Keratinocyte (primary cell): ENCODE data around the gene NEURL1. TPM values are rescaled to one million over a fixed set of nuclear protein-coding genes. Genes with fewer than 3 reads are reported as not detected.
"Not testable (repeated sequence)": the region's sequence is repeated elsewhere in the genome, so short reads cannot be mapped to it uniquely, and the experiment has no call there.

Experiments
- DNase-seq: peaks from one replicate; pipeline ENCODE4 v3.0.0-alpha.2; 2011; ENCODE audit warnings: low read depth, missing footprints, low spot score
- FAIRE-seq: peaks from 2 replicates; lab custom pipeline; 2011; peaks lifted over from hg19 to GRCh38; lab: Jason Lieb, UNC
- H2AFZ ChIP-seq: 2 replicates; pipeline ENCODE4 v1.6.0; 2012; ENCODE audit warnings: low read length, control low read depth, inconsistent platforms; ENCODE audit not compliant: control insufficient read depth
- H3K27ac ChIP-seq: 2 replicates; pipeline ENCODE4 v1.5.1; 2011; ENCODE audit warnings: low read length; ENCODE audit not compliant: control insufficient read depth, insufficient read depth
- H3K27me3 ChIP-seq: 3 replicates; pipeline ENCODE4 v1.6.0; 2011; ENCODE audit warnings: low read length; ENCODE audit not compliant: control insufficient read depth, insufficient read depth; ENCODE audit errors: extremely low read depth
- H3K36me3 ChIP-seq, 2 experiments: 2 replicates in 1 of 2; 3 replicates in 1 of 2; pipeline ENCODE4 v1.5.1; 2011; ENCODE audit warnings: low read length in 2 of 2, mild to moderate bottlenecking in 1 of 2; ENCODE audit not compliant: control insufficient read depth in 2 of 2, insufficient read depth in 2 of 2; ENCODE audit errors: extremely low read depth in 1 of 2
- H3K4me1 ChIP-seq: 3 replicates; pipeline ENCODE4 v1.5.1; 2011; ENCODE audit warnings: low read length; ENCODE audit not compliant: control insufficient read depth, insufficient read depth; ENCODE audit errors: extremely low read depth
- H3K4me2 ChIP-seq: 3 replicates; pipeline ENCODE4 v1.6.0; 2011; ENCODE audit warnings: low read depth, low read length; ENCODE audit not compliant: control insufficient read depth, insufficient read depth; ENCODE audit errors: extremely low read depth
- H3K4me3 ChIP-seq, 3 experiments: fragments of 200-600 bp in 1 of 3; sonication (generic) in 1 of 3; 2 replicates in 2 of 3; 3 replicates in 1 of 3; pipeline ENCODE4 v1.5.1; 2011 to 2016; ENCODE audit warnings: low read length in 3 of 3, mild to moderate bottlenecking in 3 of 3, control low read depth in 2 of 3, inconsistent platforms in 1 of 3, low read depth in 1 of 3, mixed read lengths in 1 of 3, mixed run types in 1 of 3, moderate library complexity in 1 of 3; ENCODE audit not compliant: control insufficient read depth in 2 of 3, insufficient read depth in 2 of 3; ENCODE audit errors: extremely low read depth in 1 of 3
- H3K79me2 ChIP-seq: 2 replicates; pipeline ENCODE4 v1.6.0; 2012; ENCODE audit warnings: low read length; ENCODE audit not compliant: control insufficient read depth, insufficient read depth
- H3K9ac ChIP-seq: 3 replicates; pipeline ENCODE4 v1.6.0; 2011; ENCODE audit warnings: low read length; ENCODE audit not compliant: control insufficient read depth, insufficient read depth; ENCODE audit errors: extremely low read depth
- H3K9me1 ChIP-seq: 3 replicates; pipeline ENCODE4 v1.6.0; 2011; ENCODE audit warnings: low read length; ENCODE audit not compliant: control insufficient read depth, insufficient read depth; ENCODE audit errors: extremely low read depth
- H3K9me3 ChIP-seq: 2 replicates; pipeline ENCODE4 v1.5.1; 2012; ENCODE audit warnings: low read depth, low read length; ENCODE audit not compliant: control insufficient read depth
- H4K20me1 ChIP-seq: 3 replicates; pipeline ENCODE4 v1.6.0; 2011; ENCODE audit warnings: low read length; ENCODE audit not compliant: control insufficient read depth, insufficient read depth; ENCODE audit errors: extremely low read depth
- EZH2 ChIP-seq: IDR thresholded peaks from one replicate; pipeline ENCODE4 v1.6.1; 2012; ENCODE audit warnings: inconsistent platforms, mild to moderate bottlenecking, low read length, moderate library complexity
- dilution Hi-C: fragments of 300-500 bp; cut with MboI; formaldehyde crosslinking; loops from one replicate; pipeline ENCODE4 v1.7.0; 2020; ENCODE audit warnings: low sequenced_read_pairs; ENCODE audit not compliant: extremely low pct_ligation_motif_present
- polyA plus RNA-seq, 5 experiments: library from polyadenylated mRNA; depleted of rRNA in 3 of 5; stranded (reverse) in 3 of 5; stranded (forward) in 1 of 5; unstranded in 1 of 5; fragments of >200 nt; gene quantifications; 1 replicate in 1 of 5; 2 replicates in 3 of 5; 3 replicates in 1 of 5; pipeline versions ENCODE4 v1.2.1 to v1.2.3, GENCODE V29; 2011 to 2012; ENCODE audit warnings: missing spikeins in 2 of 5, low read depth in 1 of 5, low replicate concordance in 1 of 5
- TF ChIP-seq, protein P1 (sequence below), 3 experiments: IDR thresholded peaks in 1 of 3; conservative IDR thresholded peaks in 1 of 3; optimal IDR thresholded peaks in 1 of 3; 2 replicates in 2 of 3; 3 replicates in 1 of 3; pipeline versions ENCODE3 to v1.5.1; 2011; ENCODE audit warnings: low read length in 3 of 3, mild to moderate bottlenecking in 3 of 3, moderate library complexity in 2 of 3, control low read depth in 1 of 3, inconsistent platforms in 1 of 3; ENCODE audit not compliant: insufficient read depth in 2 of 3; ENCODE audit errors: extremely low read depth in 1 of 3

Gene NEURL1
- polyA plus RNA-seq, 1 donor (not counting 4 experiments of a cell fraction or from before 2014, with no cell fraction given): 0.03 TPM

DNA sequence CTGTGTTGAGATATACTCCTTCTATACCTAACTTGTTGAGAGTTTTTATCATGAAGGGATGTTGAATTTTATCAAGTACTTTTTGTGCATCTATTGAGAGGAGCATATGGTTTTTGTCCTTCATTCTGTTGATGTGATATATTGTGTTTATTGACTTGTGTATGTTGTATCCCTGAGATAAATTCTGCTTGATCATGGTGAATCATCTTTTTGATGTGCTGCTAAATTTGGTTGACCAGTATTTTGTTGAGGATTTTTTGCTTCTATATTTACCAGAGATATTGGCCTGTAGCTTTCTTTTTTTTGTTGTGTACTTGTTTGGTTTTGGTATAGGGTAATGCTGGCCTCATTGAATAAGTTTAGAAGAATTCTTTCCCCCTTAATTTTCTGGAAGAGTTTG, 32.4 kb downstream of the NEURL1 start:
- H3K27me3 ChIP-seq: no peaks in the 10 kb centered on the region
- H3K4me2 ChIP-seq: no peak overlapping the region
- H3K9me3 ChIP-seq: no peaks in the 10 kb centered on the region
- no peak overlapping the region for H3K9ac ChIP-seq
- H3K79me2 ChIP-seq: no peaks in the 10 kb centered on the region
- DNase-seq (no peak), FAIRE-seq (peak; percentile 26)
- H4K20me1 ChIP-seq: no peaks in the 10 kb centered on the region
- dilution Hi-C loops: no loop called here
- peak overlapping the region; percentile 78 for H3K27ac ChIP-seq
- no peaks in the 10 kb centered on the region for H3K9me1 ChIP-seq
- no peaks in the 10 kb centered on the region for H3K36me3 ChIP-seq
- no peak overlapping the region for H2AFZ ChIP-seq
- peaks cover 14% of the 10 kb centered on the region for H3K4me1 ChIP-seq
- TF ChIP-seq, protein P1, sequence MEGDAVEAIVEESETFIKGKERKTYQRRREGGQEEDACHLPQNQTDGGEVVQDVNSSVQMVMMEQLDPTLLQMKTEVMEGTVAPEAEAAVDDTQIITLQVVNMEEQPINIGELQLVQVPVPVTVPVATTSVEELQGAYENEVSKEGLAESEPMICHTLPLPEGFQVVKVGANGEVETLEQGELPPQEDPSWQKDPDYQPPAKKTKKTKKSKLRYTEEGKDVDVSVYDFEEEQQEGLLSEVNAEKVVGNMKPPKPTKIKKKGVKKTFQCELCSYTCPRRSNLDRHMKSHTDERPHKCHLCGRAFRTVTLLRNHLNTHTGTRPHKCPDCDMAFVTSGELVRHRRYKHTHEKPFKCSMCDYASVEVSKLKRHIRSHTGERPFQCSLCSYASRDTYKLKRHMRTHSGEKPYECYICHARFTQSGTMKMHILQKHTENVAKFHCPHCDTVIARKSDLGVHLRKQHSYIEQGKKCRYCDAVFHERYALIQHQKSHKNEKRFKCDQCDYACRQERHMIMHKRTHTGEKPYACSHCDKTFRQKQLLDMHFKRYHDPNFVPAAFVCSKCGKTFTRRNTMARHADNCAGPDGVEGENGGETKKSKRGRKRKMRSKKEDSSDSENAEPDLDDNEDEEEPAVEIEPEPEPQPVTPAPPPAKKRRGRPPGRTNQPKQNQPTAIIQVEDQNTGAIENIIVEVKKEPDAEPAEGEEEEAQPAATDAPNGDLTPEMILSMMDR (optimal IDR thresholded peaks at IDR 0.05 in 1 of 3, IDR thresholded peaks at IDR 0.05 in 1 of 3, conservative IDR thresholded peaks at IDR 0.05 in 1 of 3; ENCODE audit: extremely low read depth in 1 of 3, insufficient read depth in 2 of 3, low read length in 3 of 3): no peak
- no peak for TF ChIP-seq EZH2
- H3K4me3 ChIP-seq: no peak overlapping the region

DNA sequence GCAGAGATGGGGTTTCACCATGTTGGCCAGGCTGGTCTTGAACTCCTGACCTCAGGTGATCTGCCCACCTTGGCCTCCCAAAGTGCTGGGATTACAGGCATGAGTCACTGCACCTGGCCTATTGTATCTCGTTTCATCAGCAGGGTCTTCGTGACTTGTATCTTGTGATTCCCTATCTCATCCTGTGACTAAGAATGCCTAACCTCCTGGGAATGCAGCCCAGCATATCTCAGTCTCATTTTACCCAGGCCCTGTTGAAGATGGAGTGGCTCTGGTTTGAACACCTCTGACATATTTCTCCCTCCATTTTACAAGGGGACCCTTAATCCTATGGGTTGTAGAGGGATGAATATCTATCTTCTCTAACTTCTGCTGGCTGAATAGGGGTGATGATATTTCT, 34.0 kb downstream of the NEURL1 start:
- dilution Hi-C loops, H3K4me3 ChIP-seq, H3K9me1 ChIP-seq, H3K9me3 ChIP-seq, H3K36me3 ChIP-seq, H2AFZ ChIP-seq, H3K27me3 ChIP-seq, H4K20me1 ChIP-seq, H3K79me2 ChIP-seq: not testable (repeated sequence)
- FAIRE-seq (peak; percentile 94), DNase-seq (peak; percentile 66)
- Histone ChIP-seq H3K27ac (peak overlapping the region; percentile 78), H3K4me2 (peak overlapping the region; percentile 1), H3K4me1 (peaks cover 14% of the 10 kb centered on the region), H3K9ac (peak overlapping the region; percentile 38)

DNA sequence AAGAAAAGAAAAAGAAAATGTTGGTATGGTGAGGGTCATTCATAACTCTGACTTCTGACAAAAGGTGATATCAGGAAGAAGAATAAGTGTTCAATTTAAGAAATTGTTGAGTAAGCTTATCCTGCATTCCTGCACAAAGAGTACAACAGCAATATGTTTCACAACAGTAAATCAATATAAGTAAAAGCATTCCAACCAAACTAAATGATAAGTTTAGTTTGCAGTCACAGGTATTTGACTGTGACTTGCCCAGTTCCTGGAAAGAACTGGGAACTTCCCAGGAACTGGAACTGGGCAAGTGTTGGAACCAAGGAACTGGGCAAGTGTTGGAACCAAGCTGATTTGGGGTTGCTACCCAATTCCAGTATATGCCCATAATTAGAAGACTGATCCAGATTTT, 35.0 kb downstream of the NEURL1 start:
- Histone ChIP-seq H3K9me1 (no peaks in the 10 kb centered on the region), H2AFZ (no peak overlapping the region), H3K4me2 (no peak overlapping the region), H3K27me3 (no peaks in the 10 kb centered on the region), H4K20me1 (no peaks in the 10 kb centered on the region), H3K4me3 (no peak overlapping the region), H3K36me3 (no peaks in the 10 kb centered on the region), H3K4me1 (peaks cover 14% of the 10 kb centered on the region), H3K9ac (no peak overlapping the region), H3K79me2 (no peaks in the 10 kb centered on the region), H3K27ac (peak overlapping the region; percentile 78), H3K9me3 (no peaks in the 10 kb centered on the region)
- FAIRE-seq: no peak
- no peak for DNase-seq
- dilution Hi-C loops: no loop called here
- TF ChIP-seq, protein P1 (optimal IDR thresholded peaks at IDR 0.05 in 1 of 3, IDR thresholded peaks at IDR 0.05 in 1 of 3, conservative IDR thresholded peaks at IDR 0.05 in 1 of 3; ENCODE audit: extremely low read depth in 1 of 3, insufficient read depth in 2 of 3, low read length in 3 of 3): no peak
- no peak for TF ChIP-seq EZH2
